Esophagus squamous epithelium (tissue), 5 donors: ENCODE data around the gene ANKRD35. TPM values are rescaled to one million over a fixed set of nuclear protein-coding genes. Genes with fewer than 3 reads are reported as not detected.
"Not testable (repeated sequence)": the region's sequence is repeated elsewhere in the genome, so short reads cannot be mapped to it uniquely, and the experiment has no call there.

Experiments
- DNase-seq: peaks from one replicate; lab custom pipeline; 2025; lab: John Stamatoyannopoulos, UW
- H3K27ac ChIP-seq, 4 donors: fragments of 200-600 bp; sonication (generic); one replicate each; pipeline ENCODE4 v1.5.1; 2016 to 2019; ENCODE audit warnings: mild to moderate bottlenecking in 1 of 4
- H3K27me3 ChIP-seq, 4 donors: fragments of 200-600 bp; sonication (generic); 1 replicate in 3 of 4; 2 replicates in 1 of 4; pipeline versions ENCODE4 v1.5.1 to v1.6.0; 2017 to 2021; ENCODE audit warnings: antibody characterized with exemption in 1 of 4
- H3K36me3 ChIP-seq, 3 donors: fragments of 200-600 bp; sonication (generic); one replicate each; pipeline ENCODE4 v1.5.1; 2016 to 2019
- H3K4me1 ChIP-seq, 3 donors: fragments of 200-600 bp; sonication (generic); one replicate each; pipeline ENCODE4 v1.5.1; 2017 to 2019
- H3K4me3 ChIP-seq, 4 donors: fragments of 200-600 bp; sonication (generic); 1 replicate in 3 of 4; 2 replicates in 1 of 4; pipeline ENCODE4 v1.5.1; 2016 to 2019; ENCODE audit warnings: mild to moderate bottlenecking in 2 of 4, moderate library complexity in 1 of 4
- H3K9me3 ChIP-seq, 3 donors: fragments of 200-600 bp; sonication (generic); one replicate each; pipeline ENCODE4 v1.5.1; 2016 to 2019
- POLR2A ChIP-seq, 4 donors: fragments of 450-650 bp; IDR thresholded peaks; one replicate each; pipeline ENCODE4 v1.6.1; 2017; ENCODE audit warnings: antibody characterized with exemption in 4 of 4, mild to moderate bottlenecking in 4 of 4, moderate library complexity in 3 of 4
- WGBS, 2 donors: methylation state at CpG; one replicate each; pipeline ENCODE4 v1.1.5; 2018; 5-methylcytosine and 5-hydroxymethylcytosine counted together
- intact Hi-C: fragments of 100-400 bp; cut with DNase I; formaldehyde crosslinking; loops from one replicate; pipeline ENCODE4 v1.15.0; 2022
- total RNA-seq, 4 donors: library from RNA; depleted of rRNA; stranded (reverse); fragments of >200 nt; gene quantifications; one replicate each; pipeline ENCODE4 v1.1.0, GENCODE V29; 2016
- TF ChIP-seq, protein P1 (sequence below), 6 experiments: fragments of 450-650 bp in 4 of 6; fragments of 200-600 bp in 2 of 6; sonication (generic) in 2 of 6; IDR thresholded peaks; one replicate each; pipeline ENCODE4 v1.5.1; 2016 to 2019; ENCODE audit warnings: antibody characterized with exemption in 6 of 6, mild to moderate bottlenecking in 4 of 6, moderate library complexity in 4 of 6
- donor health status: DM: yes; HTN: yes; CAD: no.

ANKRD35 gene, protein sequence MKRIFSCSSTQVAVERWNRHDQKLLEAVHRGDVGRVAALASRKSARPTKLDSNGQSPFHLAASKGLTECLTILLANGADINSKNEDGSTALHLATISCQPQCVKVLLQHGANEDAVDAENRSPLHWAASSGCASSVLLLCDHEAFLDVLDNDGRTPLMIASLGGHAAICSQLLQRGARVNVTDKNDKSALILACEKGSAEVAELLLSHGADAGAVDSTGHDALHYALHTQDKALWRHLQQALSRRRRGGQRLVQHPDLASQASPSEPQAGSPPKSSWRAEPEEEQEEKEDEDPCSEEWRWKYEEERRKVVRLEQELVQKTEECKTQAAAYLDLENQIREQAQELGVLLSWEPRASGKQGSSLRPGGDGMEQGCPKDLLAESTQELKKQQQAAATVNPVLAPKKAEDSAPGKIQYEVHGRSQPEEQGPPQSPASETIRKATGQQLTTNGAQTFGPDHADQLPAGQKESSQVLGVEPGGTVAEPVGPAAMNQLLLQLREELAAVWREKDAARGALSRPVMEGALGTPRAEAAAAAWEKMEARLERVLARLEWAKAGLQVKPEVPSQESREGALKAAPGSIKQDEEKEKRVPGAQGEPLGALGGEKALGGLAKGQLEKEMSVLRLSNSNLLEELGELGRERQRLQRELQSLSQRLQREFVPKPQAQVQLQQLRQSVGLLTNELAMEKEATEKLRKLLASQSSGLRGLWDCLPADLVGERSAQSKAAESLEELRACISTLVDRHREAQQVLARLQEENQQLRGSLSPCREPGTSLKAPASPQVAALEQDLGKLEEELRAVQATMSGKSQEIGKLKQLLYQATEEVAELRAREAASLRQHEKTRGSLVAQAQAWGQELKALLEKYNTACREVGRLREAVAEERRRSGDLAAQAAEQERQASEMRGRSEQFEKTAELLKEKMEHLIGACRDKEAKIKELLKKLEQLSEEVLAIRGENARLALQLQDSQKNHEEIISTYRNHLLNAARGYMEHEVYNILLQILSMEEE
- total RNA-seq: 10 to 100 TPM in 2 of 4 donors, 1 to 10 TPM in 2; 9.0 to 22.4 (median 10.9) TPM

DNA sequence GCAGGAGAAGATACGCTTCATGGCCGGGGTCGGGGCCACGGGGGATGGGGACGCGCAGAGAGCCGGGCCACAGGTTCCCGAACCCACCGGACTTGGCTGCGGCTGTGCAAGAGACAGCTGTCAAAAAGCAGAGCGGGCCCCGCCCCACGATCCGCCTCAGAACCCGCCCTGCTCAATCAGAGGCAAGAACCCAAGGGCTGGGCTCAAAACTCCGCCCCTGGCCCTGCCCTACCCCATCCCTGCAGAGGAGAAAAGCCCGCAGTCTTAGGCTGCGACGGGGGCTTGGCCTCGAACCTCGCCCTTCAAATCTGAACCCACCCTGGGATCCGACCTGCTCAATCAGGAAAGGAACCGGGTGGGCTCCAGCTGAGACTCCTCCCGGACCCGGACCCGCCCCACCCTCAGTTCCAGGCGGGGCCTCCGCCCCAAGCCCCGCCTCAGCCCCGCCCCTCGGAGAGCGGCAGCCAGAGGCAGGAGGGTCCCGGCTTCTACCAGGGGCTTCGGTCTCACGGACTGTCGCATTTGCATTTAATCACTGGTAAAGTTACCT is at the start of gene ANKRD35:
ANKRD35 (minus strand) TSS at position 129 of the 550 bp plus-strand sequence; CDS start at position 21, 108 bp downstream.
- no peaks in the 10 kb centered on the region for H3K27me3 ChIP-seq
- H3K4me1 ChIP-seq: peaks cover 9 to 52% (median 11%) of the 10 kb centered on the region in 3 donors
- TF ChIP-seq, protein P1, sequence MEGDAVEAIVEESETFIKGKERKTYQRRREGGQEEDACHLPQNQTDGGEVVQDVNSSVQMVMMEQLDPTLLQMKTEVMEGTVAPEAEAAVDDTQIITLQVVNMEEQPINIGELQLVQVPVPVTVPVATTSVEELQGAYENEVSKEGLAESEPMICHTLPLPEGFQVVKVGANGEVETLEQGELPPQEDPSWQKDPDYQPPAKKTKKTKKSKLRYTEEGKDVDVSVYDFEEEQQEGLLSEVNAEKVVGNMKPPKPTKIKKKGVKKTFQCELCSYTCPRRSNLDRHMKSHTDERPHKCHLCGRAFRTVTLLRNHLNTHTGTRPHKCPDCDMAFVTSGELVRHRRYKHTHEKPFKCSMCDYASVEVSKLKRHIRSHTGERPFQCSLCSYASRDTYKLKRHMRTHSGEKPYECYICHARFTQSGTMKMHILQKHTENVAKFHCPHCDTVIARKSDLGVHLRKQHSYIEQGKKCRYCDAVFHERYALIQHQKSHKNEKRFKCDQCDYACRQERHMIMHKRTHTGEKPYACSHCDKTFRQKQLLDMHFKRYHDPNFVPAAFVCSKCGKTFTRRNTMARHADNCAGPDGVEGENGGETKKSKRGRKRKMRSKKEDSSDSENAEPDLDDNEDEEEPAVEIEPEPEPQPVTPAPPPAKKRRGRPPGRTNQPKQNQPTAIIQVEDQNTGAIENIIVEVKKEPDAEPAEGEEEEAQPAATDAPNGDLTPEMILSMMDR (IDR thresholded peaks at IDR 0.05): no peak
- H3K36me3 ChIP-seq: no peaks in the 10 kb centered on the region
- intact Hi-C loops: no loop called here
- peak within 1 kb of the TSS; percentile 58 to 85 (median 68) for H3K4me3 ChIP-seq
- no peak for DNase-seq
- no peaks in the 10 kb centered on the region for H3K9me3 ChIP-seq
- peak within 1 kb of the TSS; percentile 41 to 77 (median 57) for H3K27ac ChIP-seq
- WGBS, 2 donors: 0 to 1% methylated on average over 13 to 16 of the region's 36 CpGs

DNA sequence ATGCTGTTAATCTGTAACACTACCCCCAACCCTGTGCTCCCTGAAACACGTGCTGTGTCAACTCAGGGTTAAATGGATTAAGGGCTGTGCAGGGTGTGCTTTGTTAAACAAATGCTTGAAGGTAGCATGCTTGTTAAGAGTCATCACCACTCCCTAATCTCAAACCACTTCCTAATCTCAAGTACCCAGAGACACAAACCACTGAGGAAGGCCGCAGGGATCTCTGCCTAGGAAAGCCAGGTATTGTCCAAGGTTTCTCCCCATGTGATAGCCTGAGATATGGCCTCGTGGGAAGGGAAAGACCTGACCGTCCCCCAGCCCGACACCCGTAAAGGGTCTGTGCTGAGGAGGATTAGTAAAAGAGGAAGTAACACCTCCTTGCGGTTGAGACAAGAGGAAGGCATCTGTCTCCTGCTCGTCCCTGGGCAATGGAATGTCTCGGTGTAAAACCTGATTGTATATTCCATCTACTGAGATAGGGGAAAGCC is 46.9 kb upstream of the ANKRD35 start:
- 36% methylated on average over 3 to 4 of the region's 9 CpGs for WGBS, 2 donors
- H3K9me3 ChIP-seq, H3K4me3 ChIP-seq, intact Hi-C loops, H3K27me3 ChIP-seq, DNase-seq: not testable (repeated sequence)
- peaks cover 0 to 48% (median 0%) of the 10 kb centered on the region in 3 donors for H3K36me3 ChIP-seq
- peak overlapping the region; percentile 45 to 73 (median 56) for H3K27ac ChIP-seq
- peaks cover 3 to 68% (median 8%) of the 10 kb centered on the region in 3 donors for H3K4me1 ChIP-seq

DNA sequence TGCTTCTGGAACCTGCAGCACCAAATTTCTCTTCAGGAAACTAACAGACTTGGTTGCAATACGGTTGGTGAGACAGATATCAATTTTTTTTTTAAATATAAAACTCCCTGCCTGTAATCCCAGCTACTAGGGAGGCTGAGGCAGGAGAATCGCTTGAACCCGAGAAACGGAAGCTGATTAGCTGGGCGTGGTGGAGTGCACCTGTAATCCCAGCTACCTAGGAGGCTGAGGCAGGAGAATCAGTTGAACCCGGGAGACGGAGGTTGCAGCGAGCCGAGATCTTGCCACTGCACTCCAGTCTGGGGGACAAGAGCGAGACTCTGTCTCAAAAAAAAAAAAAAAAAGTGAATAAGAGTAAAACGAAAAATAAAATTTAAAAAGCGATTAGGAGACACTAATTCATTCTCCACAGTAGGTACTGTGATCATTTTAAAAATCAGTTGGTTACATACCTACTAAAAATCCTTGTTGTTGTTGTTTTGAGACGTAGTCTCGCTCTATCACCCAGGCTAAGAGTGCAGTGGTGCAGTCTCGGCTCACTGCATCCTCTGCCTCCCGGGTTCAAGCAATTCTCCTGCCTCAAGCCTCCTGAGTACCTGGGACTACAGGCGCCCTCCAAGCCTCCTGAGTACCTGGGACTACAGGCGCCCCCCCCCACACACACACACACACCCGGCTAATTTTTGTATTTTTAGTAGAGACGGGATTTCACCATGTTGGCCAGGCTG is 42.4 kb upstream of the ANKRD35 start:
- intact Hi-C loops: no loop called here
- Histone ChIP-seq H3K4me3 (peak overlapping the region; percentile 70 to 82 (median 72)), H3K36me3 (peaks cover 0 to 34% (median 0%) of the 10 kb centered on the region in 3 donors), H3K9me3 (no peaks in the 10 kb centered on the region), H3K27ac (peak overlapping the region; percentile 90 to 99 (median 96)), H3K27me3 (no peaks in the 10 kb centered on the region), H3K4me1 (peaks cover 13 to 50% (median 13%) of the 10 kb centered on the region in 3 donors)
- WGBS, 2 donors: 55% methylated on average over 19 of the region's 20 CpGs
- no peak for DNase-seq
- TF ChIP-seq, protein P1 (IDR thresholded peaks at IDR 0.05): no peak
- TF ChIP-seq POLR2A (IDR thresholded peaks at IDR 0.05): no peak

DNA sequence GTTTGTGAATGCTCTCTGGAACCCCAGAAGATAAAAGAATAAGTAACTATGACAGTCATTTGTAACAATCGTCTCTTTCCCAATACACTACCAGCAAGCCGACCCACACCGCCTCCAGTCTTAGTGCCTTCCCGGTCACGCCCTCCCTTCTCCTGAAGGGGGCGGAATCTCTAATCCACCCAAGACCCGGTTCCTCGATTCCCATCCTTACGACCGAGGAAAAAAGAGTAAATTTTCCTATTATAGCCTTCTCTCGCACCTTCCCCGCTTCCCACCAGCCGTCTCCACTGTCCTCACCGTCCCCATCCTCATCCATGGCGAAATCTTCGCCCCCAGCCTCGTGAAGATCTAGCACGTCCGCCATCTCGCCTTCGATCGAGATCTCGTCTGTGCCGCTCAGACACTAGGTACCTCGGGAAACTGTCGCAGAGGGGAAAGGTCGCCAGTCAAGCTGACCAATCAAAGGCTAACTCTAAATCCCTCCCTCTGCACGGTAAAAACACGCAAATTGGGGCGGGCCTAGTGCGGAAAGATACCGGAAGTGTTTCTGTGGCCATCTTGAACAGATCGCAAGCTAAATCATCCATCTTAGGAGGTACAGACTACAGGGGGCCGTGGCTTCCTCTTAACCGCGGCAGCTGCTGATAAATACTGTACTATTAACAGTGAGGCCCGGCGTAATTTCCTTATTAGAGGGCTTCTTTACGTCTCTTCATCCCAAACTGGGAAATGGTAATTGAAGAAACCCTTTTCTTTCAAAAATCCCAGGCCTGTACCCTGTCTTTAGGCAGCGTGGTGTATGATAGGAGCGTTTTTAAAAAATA is 41.6 kb upstream of the ANKRD35 start, which contains the start of gene RBM8A:
RBM8A (minus strand) TSS at position 422 of the 824 bp plus-strand sequence; CDS start at position 364, 58 bp downstream.
- TF ChIP-seq POLR2A (IDR thresholded peaks at IDR 0.05): peak in 3 of 4 donors; percentile 97 to 98 (median 97)
- TF ChIP-seq, protein P1 (IDR thresholded peaks at IDR 0.05): peak; percentile 56 to 79 (median 71)
- DNase-seq: peak; percentile 86
- H3K36me3 ChIP-seq: peaks cover 0 to 37% (median 0%) of the 10 kb centered on the region in 3 donors
- H3K9me3 ChIP-seq: no peaks in the 10 kb centered on the region
- intact Hi-C loops: no loop called here
- peak within 1 kb of the TSS; percentile 90 to 99 (median 96) for H3K27ac ChIP-seq
- peak within 1 kb of the TSS; percentile 70 to 82 (median 72) for H3K4me3 ChIP-seq
- no peaks in the 10 kb centered on the region for H3K27me3 ChIP-seq
- 0% methylated on average over 25 to 41 of the region's 41 CpGs for WGBS, 2 donors
- H3K4me1 ChIP-seq: peaks cover 13 to 42% (median 13%) of the 10 kb centered on the region in 3 donors
